ENCODE measurements around the gene USP37.
"Not testable (repeated sequence)": the region's sequence is repeated elsewhere in the genome, so short reads cannot be mapped to it uniquely, and the experiment has no call there.

USP37 gene

GRCh38 chr2:218555527-218555926 lies 12.6 kb downstream of the USP37 start:
- DNase-seq (ENCODE audit: low spot score): no peak

DNA sequence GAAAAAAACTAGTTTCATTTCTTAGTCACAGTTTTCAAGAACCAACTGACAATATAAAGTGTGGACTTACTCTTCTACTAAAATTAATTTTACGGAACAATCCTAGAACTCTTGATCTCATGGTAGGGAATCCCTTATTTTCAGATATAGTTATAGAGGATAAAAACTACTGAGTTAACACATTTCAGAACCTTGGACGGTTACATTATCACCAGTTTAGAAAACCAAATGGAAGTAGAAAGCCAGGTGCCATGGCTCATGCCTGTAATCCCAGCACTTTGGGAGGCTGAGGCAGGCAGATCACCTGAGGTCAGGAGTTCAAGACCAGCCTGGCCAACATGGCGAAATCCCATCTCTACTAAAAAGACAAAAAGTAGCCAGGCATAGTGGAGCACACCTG lies 13.9 kb downstream of the USP37 start:
- not testable (repeated sequence) for DNase-seq (ENCODE audit: low spot score)

GRCh38 chr2:218547978-218548377 lies 20.2 kb downstream of the USP37 start:
- no peak for DNase-seq (ENCODE audit: low spot score)

DNA sequence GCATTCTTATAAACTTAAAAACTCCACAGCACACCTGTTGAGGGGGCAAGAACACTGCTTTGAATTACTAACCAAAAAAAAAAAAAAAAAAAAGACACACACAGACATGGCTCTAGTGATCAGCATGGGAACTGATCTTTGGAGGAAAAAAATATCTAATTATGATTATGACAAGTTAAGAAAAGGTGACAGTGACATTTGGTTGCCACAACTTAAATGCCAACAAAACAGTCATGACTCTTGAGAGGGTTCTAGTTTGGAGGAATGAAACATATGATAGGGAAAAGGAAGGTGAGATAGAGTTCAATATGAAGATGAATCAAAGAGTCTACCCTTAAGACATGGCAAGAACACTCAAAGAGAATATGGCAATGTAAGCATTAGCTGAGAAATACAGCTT lies 20.6 kb downstream of the USP37 start:
- DNase-seq (ENCODE audit: low spot score): no peak

GRCh38 chr2:218546012-218546411 lies 22.1 kb downstream of the USP37 start:
- no peak for DNase-seq (ENCODE audit: low spot score)

DNA sequence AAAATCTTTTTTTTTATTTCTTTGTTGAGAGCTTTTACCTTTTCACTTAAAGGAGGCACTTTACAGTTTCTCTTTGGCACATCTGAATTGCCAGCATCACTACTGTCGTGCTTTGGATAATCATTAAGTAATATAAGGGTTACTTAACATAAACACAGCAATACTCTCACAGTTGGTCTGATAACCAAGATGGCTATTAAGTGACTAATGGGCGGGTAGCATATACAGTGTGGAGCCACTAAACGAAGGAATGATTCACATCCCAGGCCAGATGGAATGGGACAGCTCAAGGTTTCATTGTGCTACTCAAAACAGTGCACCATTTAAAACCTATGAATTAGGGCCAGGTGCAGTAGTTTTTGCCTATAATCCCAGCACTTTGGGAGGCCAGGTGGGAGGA lies 28.1 kb downstream of the USP37 start:
- DNase-seq (ENCODE audit: low spot score): no peak

GRCh38 chr2:218536804-218537494 lies 31.2 kb downstream of the USP37 start:
- DNase-seq (ENCODE audit: low spot score): no peak

- DNase-seq (ENCODE audit: low spot score): no peak
Measured at GRCh38 chr2:218529990-218530389, 38.2 kb downstream of the USP37 start.

GRCh38 chr2:218528409-218528808 lies 39.7 kb downstream of the USP37 start:
- DNase-seq (ENCODE audit: low spot score): not testable (repeated sequence)

DNA sequence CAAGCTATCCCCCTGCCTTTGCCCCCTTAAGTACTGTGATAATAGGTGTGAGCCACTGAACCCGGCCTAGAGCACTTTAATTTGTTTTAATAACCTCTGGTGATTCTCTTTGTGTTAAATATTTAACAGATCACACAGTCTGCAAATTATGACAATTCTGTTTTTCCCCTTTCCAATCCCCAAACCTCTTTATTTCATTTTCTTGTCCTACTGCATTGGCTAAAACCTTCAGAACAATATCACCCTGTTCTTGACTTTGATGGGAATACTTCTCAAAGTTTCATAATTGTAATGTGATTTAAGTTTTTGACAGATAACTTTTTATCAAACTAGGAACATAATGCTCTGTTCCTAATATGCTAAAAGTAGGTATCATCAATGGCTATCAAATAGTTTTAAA lies 44.5 kb downstream of the USP37 start:
- DNase-seq (ENCODE audit: low spot score): no peak

- no peak for DNase-seq (ENCODE audit: low spot score)
Measured at GRCh38 chr2:218518876-218519275, 49.3 kb downstream of the USP37 start.

DNA sequence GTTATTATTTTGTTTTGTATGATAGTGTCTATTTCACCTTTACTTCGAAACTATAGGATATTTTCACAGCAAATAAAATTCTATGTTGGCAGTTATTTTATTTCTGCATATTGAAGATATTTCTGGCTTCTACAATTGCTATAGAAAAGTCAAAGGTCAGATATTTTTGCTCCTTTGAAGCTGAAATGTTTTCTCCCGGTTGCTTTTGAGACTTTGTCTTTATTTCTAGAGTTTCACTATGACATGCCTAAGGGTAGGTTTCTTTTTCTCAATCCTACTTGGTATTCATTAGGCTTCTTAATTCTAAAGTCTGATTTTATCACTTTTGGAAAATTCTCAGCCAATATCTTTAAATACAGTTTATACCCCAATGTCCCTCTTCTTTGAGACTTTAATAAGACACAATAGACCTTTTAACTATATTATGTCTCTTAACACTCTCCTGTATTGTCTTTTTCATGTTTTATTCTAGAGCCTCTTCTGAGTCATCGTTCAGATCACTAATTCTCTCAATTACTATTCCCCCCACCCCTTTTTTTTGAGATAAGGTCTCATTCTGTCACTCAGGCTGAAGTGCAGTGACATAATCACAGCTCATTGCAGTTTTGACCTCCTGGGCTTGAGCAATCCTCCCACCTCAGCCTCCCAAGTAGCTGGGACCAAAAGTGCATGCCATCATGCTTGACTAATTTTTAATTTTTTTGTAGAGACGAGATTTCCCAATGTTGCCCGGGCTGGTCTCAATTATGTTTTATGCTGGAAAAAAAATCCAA lies 50.5 kb downstream of the USP37 start:
- no peak for DNase-seq (ENCODE audit: low spot score)

DNA sequence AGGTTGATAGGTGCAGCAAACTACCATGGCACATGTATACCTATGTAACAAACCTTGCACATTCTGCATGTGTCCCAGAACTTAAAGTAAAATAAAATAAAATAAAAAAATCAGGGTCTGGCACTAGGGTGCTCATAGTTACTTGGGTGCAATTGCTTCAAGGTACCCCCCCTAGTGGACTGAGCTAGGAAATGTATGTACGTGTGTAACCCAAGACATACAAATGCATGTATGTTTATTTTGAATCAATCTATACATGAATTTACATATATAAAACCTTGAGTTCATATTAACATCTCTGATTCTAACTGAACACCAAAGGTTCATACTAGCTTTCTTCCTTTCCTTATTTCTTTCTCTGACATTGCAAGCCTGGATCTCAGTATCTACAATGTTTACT lies 51.5 kb downstream of the USP37 start:
- DNase-seq (ENCODE audit: low spot score): no peak

DNA sequence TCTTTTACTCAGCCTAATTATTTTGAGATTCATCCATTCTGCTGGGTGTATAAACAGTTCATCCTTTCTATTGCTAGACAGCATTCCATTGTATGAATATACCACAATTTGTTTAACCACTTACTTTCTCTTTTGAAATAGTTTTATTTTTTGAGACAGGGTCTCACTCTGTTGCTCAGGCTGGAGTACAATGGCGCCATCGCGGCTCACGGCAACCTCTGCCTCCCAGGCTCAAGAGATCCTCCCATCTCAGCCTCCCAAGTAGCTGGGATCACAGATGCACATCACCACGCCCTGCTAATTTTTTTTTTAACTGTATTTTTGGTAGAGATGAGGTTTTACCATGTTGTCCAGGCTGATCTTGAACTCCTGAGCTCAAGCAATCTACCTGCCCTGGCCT lies 54.5 kb downstream of the USP37 start:
- no peak for DNase-seq (ENCODE audit: low spot score)

DNA sequence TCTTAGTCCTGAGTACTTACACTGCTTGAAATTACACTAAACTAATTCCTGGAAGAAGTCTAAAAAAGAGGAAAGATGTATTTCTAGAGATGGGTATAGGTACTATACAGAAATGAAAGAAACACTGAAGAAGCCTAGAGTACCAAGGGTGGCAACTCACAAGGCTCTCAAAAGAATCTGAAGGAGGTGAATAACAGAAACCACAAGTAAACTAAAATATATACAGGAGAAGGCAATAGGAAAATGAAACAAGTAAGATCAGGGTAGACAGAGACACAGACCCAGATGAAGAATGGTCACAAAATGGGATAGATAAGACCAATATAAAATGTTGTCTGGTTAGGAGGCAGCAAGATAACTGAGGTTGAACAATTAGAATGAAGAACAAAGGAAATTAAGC lies 59.9 kb downstream of the USP37 start:
- DNase-seq (ENCODE audit: low spot score): no peak

GRCh38 chr2:218505754-218506371 lies 62.3 kb downstream of the USP37 start:
- no peak for DNase-seq (ENCODE audit: low spot score)

- no peak for DNase-seq (ENCODE audit: low spot score)
Measured at GRCh38 chr2:218501665-218502064, 66.5 kb downstream of the USP37 start.

- no peak for DNase-seq (ENCODE audit: low spot score)
Measured at GRCh38 chr2:218500501-218501060, 67.6 kb downstream of the USP37 start.

DNA sequence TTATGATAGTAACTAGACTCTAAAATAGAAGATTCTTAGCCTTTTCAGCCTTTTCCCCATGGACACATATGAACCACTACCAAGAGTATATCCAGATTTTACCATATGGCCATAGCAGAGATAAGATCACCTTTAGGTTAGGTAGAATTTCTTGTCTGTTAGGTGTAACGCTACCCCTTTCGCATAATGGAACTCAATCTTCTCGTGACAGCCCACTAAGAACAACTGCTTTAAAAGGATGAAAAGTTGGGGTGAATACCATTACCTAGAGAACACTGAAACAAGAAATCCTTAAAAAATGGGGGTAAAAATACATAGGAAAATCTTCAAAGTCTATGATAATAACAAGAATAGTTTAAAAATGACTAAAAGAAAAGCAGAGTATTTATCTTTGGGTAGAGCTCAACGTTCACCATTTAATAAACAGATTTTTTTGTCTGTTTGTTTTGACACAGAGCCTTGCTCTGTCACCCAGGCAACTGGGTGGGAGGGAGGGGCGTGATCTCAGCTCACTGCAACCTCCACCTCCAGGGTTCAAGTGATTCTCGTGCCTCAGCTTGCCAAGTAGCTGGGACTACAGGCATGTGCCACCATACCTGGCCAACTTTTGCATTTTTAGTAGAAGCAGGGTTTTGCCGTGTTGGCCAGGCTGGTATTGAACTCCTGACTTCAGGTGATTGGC lies 82.0 kb downstream of the USP37 start:
- DNase-seq (ENCODE audit: low spot score): no peak

DNA sequence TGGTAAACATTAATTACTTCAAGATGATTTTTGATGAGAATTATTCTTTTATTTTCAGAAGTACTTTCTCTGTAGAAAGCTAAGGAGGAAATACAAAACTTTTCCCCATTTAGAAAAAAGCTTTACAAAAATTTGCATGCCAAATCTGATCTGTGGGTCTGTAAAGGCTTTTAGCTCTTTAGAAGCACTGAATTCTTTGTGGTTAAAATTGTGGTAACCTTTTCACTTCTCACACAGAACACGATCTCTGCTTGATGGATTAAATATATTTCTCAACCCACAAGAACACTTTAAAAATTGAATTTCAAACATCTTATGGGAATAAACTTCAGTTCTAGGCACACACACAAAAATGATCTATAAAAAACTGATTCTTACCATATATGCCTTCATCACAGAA lies 85.5 kb downstream of the USP37 start:
- DNase-seq (ENCODE audit: low spot score): no peak

GRCh38 chr2:218479595-218479994 lies 88.6 kb downstream of the USP37 start:
- DNase-seq (ENCODE audit: low spot score): no peak

DNA sequence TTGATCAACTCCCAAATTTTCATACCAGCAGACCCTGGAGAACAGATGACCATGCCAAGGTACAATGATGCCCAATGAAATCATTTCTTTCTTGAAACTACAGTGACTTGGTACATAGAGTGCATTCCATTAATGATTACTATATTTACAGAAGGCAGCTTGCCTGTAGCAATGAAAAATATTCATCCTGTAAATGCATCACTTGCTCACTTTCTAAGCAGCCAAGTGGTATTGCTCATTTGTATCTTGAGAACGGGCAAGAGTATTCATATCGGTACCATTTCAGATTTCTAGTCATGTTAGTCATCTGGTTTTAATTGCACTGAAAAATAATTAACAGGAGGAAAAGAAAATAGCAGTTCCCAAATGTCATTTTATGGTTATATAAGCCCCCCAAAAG lies 89.6 kb downstream of the USP37 start:
- no peak for DNase-seq (ENCODE audit: low spot score)
